GM19239 (cell line): ENCODE results near the gene CNOT4.

ENCODE experiments used
- DNase-seq: peaks from one replicate; pipeline ENCODE4 v3.0.0; 2011; ENCODE audit warnings: low spot score; ENCODE audit not compliant: insufficient read length
- FAIRE-seq: peaks from 2 replicates; lab custom pipeline; 2011; peaks lifted over from hg19 to GRCh38; lab: Jason Lieb, UNC

Gene CNOT4

GRCh38 chr7:135407884-135408283 lies 102.0 kb downstream of the CNOT4 start:
- FAIRE-seq (no peak), DNase-seq (no peak)

GRCh38 chr7:135406918-135407317 lies 103.0 kb downstream of the CNOT4 start:
- no peak for FAIRE-seq
- DNase-seq: no peak

- FAIRE-seq: no peak
- no peak for DNase-seq
These were observed 103.9 kb downstream of the CNOT4 start for GRCh38 chr7:135405969-135406368.

GRCh38 chr7:135403302-135403701 lies 106.6 kb downstream of the CNOT4 start:
- DNase-seq (no peak), FAIRE-seq (no peak)

- FAIRE-seq (peak; percentile 39), DNase-seq (no peak)
These were observed 112.2 kb downstream of the CNOT4 start for GRCh38 chr7:135397689-135398088.

- FAIRE-seq (no peak), DNase-seq (no peak)
These were observed 117.2 kb downstream of the CNOT4 start for GRCh38 chr7:135392701-135393100.

- DNase-seq (no peak), FAIRE-seq (no peak)
These were observed 118.4 kb downstream of the CNOT4 start for GRCh38 chr7:135391514-135391913.

GRCh38 chr7:135390829-135391228 lies 119.1 kb downstream of the CNOT4 start:
- FAIRE-seq (no peak), DNase-seq (no peak)

GRCh38 chr7:135389971-135390370 lies 119.9 kb downstream of the CNOT4 start:
- FAIRE-seq: no peak
- DNase-seq: no peak

GRCh38 chr7:135388616-135389015 lies 121.3 kb downstream of the CNOT4 start:
- FAIRE-seq: no peak

GRCh38 chr7:135386776-135387175 lies 123.1 kb downstream of the CNOT4 start:
- no peak for FAIRE-seq
- DNase-seq: no peak

More at GRCh38 chr7:135388616-135389015, 121.3 kb downstream of the CNOT4 start:
- DNase-seq: no peak

- FAIRE-seq: no peak
- DNase-seq: no peak
These were observed 123.7 kb downstream of the CNOT4 start for GRCh38 chr7:135386181-135386580.

GRCh38 chr7:135385209-135385608 lies 124.7 kb downstream of the CNOT4 start:
- FAIRE-seq: no peak
- DNase-seq: no peak

GRCh38 chr7:135383525-135384175 lies 126.3 kb downstream of the CNOT4 start:
- DNase-seq: no peak
- no peak for FAIRE-seq

GRCh38 chr7:135382173-135382572 lies 127.7 kb downstream of the CNOT4 start:
- no peak for FAIRE-seq

GRCh38 chr7:135381369-135381768 lies 128.5 kb downstream of the CNOT4 start:
- no peak for FAIRE-seq

More at GRCh38 chr7:135382173-135382572, 127.7 kb downstream of the CNOT4 start:
- no peak for DNase-seq

GRCh38 chr7:135380351-135380750 lies 129.6 kb downstream of the CNOT4 start:
- FAIRE-seq (no peak), DNase-seq (no peak)

More at GRCh38 chr7:135381369-135381768, 128.5 kb downstream of the CNOT4 start:
- no peak for DNase-seq

GRCh38 chr7:135377171-135377570 lies 132.7 kb downstream of the CNOT4 start:
- DNase-seq (no peak), FAIRE-seq (no peak)

- DNase-seq (no peak), FAIRE-seq (peak; percentile 28)
These were observed 133.8 kb downstream of the CNOT4 start for GRCh38 chr7:135375908-135376699.

- FAIRE-seq: no peak
- DNase-seq: no peak
These were observed 135.2 kb downstream of the CNOT4 start for GRCh38 chr7:135374736-135375135.

- no peak for FAIRE-seq
- no peak for DNase-seq
These were observed 137.7 kb downstream of the CNOT4 start for GRCh38 chr7:135372222-135372621.

GRCh38 chr7:135370656-135371055 lies 139.2 kb downstream of the CNOT4 start:
- FAIRE-seq: no peak

More at GRCh38 chr7:135370656-135371055, 139.2 kb downstream of the CNOT4 start:
- DNase-seq: no peak
